BJ (cell line): ENCODE measurements around the gene CARMIL3. TPM values are rescaled to one million over a fixed set of nuclear protein-coding genes. Genes with fewer than 3 reads are reported as not detected.

ENCODE experiments used
- CTCF ChIA-PET: fragments of 350-600 bp; formaldehyde crosslinking; extraction: SDS; loops from one replicate; lab custom pipeline; 2021; ENCODE audit warnings: antibody characterized with exemption, inconsistent platforms; lab: Yijun Ruan, JAX
- POLR2A ChIA-PET: fragments of 300-600 bp; sonication (Branson Sonifier 250); formaldehyde crosslinking; extraction: SDS; loops from one replicate; lab custom pipeline; 2021; ENCODE audit warnings: antibody characterized with exemption; lab: Charles Lee
- DNase-seq: peaks from one replicate; pipeline ENCODE4 v3.0.0-alpha.2; 2011; ENCODE audit warnings: low read depth
- H3K27me3 ChIP-seq: 2 replicates; pipeline ENCODE4 v1.6.0; 2011; ENCODE audit warnings: low read length; ENCODE audit not compliant: control insufficient read depth, insufficient read depth
- H3K36me3 ChIP-seq: 2 replicates; pipeline ENCODE4 v1.5.1; 2011; ENCODE audit warnings: low read length; ENCODE audit not compliant: control insufficient read depth, insufficient read depth
- H3K4me3 ChIP-seq: 2 replicates; pipeline ENCODE4 v1.5.1; 2011; ENCODE audit warnings: low read depth, mild to moderate bottlenecking, control low read depth, low read length
- CTCF ChIP-seq: IDR thresholded peaks from 2 replicates; pipeline ENCODE4 v1.5.1; 2011; ENCODE audit warnings: low read depth, mild to moderate bottlenecking, control low read depth, inconsistent platforms, low read length, moderate library complexity; ENCODE audit not compliant: insufficient read depth
- polyA plus RNA-seq: library from polyadenylated mRNA; depleted of rRNA; stranded (reverse); fragments of >200 nt; gene quantifications from 2 replicates; pipeline ENCODE4 v1.2.3, GENCODE V29; 2011

Gene CARMIL3
- polyA plus RNA-seq, 1 experiment, result 0.04 TPM

GRCh38 chr14:24081739-24082211, 30.0 kb downstream of the CARMIL3 start:
- TF ChIP-seq CTCF, result no peak
- H3K27me3 ChIP-seq, result peaks cover 27% of the 10 kb centered on the region
- H3K36me3 ChIP-seq, result no peaks in the 10 kb centered on the region
- DNase-seq, result no peak
- ChIA-PET CTCF (interaction anchor here (0.6 to 4.5 kb wide), 9 partner anchors 11 to 1532 kb away, joined by 3 to 74 read pairs (median 4); partner anchors contain the start of genes PCK2 and TINF2), POLR2A (no interaction called here)
- H3K4me3 ChIP-seq, result peak overlapping the region; percentile 45

GRCh38 chr14:24082411-24083080, 30.7 kb downstream of the CARMIL3 start:
- H3K4me3 ChIP-seq, result no peak overlapping the region
- POLR2A ChIA-PET, result no interaction called here
- H3K27me3 ChIP-seq, result peaks cover 27% of the 10 kb centered on the region
- no peak for TF ChIP-seq CTCF
- no peak for DNase-seq
- H3K36me3 ChIP-seq, result no peaks in the 10 kb centered on the region
- CTCF ChIA-PET, result interaction anchor here (1.4 to 4.5 kb wide), 5 partner anchors 10 to 160 kb away, joined by 4 to 74 read pairs (median 5); partner anchors contain the start of genes PCK2 and TINF2

GRCh38 chr14:24083462-24083861, 31.7 kb downstream of the CARMIL3 start:
- Histone ChIP-seq H3K27me3 (peaks cover 25% of the 10 kb centered on the region), H3K36me3 (no peaks in the 10 kb centered on the region), H3K4me3 (no peak overlapping the region)
- no peak for TF ChIP-seq CTCF
- ChIA-PET CTCF (interaction anchor here (1.4 to 1.9 kb wide), 3 partner anchors 10 to 25 kb away, joined by 4 to 7 read pairs (median 5); partner anchors contain the start of gene PCK2), POLR2A (no interaction called here)
- no peak for DNase-seq

- ChIA-PET CTCF (interaction anchor here (0.5 to 1.9 kb wide), 4 partner anchors 8 to 66 kb away, joined by 3 to 7 read pairs (median 3); partner anchors contain the start of gene PCK2), POLR2A (no interaction called here)
- H3K4me3 ChIP-seq, result no peak overlapping the region
- no peak for DNase-seq
- TF ChIP-seq CTCF, result no peak
- H3K27me3 ChIP-seq, result peaks cover 20% of the 10 kb centered on the region
- no peaks in the 10 kb centered on the region for H3K36me3 ChIP-seq
These were observed 32.6 kb downstream of the CARMIL3 start for GRCh38 chr14:24084440-24084839.

GRCh38 chr14:24085215-24085614, 33.4 kb downstream of the CARMIL3 start:
- CTCF ChIA-PET, result interaction anchor here (0.8 to 2.0 kb wide), 7 partner anchors 8 to 49 kb away, joined by 3 to 13 read pairs (median 4); partner anchors contain the start of gene PCK2

More at GRCh38 chr14:24085215-24085614, 33.4 kb downstream of the CARMIL3 start:
- TF ChIP-seq CTCF, result no peak
- POLR2A ChIA-PET, result no interaction called here
- Histone ChIP-seq H3K4me3 (no peak overlapping the region), H3K27me3 (peaks cover 16% of the 10 kb centered on the region), H3K36me3 (no peaks in the 10 kb centered on the region)
- no peak for DNase-seq
